ENCODE measurements around the gene NOL12. TPM values are rescaled to one million over a fixed set of nuclear protein-coding genes. Genes with fewer than 3 reads are reported as not detected.
"Not testable (repeated sequence)": the region's sequence is repeated elsewhere in the genome, so short reads cannot be mapped to it uniquely, and the experiment has no call there.

NOL12 gene
- total RNA-seq, 1 experiment from 2014 or later, result 32.7 TPM

DNA sequence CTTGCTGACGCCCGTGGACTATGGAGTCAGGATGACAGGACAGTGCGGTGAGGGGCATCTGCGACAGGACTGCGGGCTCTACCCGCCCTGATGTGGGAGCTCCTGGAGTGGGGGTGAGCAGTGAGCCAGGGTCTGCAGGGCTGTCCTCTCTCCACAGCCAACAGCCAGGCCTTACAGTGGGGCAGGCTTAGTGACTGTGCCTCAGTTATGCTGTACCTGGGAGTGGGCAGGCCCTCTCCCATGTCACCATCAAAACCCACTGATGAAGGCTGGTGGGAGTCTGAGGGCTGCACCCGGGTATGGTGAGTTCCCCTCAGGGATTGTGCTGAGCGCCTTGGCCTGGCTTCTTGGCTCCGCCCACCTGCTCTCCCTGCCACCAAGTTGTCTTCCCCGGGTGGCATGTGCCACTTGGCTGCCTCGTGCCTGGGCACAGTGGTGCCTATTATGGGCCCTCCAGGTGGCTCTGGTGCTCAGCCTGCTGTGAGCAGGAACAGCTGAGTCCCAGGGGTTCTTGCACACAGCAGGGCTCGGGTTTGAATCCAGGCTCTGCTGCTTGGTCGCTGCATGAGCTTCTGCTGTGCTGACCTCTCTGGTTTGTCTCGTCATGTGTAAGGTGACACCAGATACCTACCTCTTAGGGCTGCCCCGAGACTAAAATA, 6.6 kb downstream of the NOL12 start:
- intact Hi-C loops (cut with micrococcal nuclease; ENCODE audit: unreplicated experiment) (no loop called here), in situ Hi-C loops (cut with HindIII; ENCODE audit: low pct_unique_long_range_greater_than_20kb, low sequenced_read_pairs) (no loop called here)
- no peaks in the 10 kb centered on the region for H3K4me1 ChIP-seq (ENCODE audit: control insufficient read depth, insufficient read depth, low read length)
- H3K36me3 ChIP-seq (ENCODE audit: control insufficient read depth, insufficient read depth, low read length), result no peaks in the 10 kb centered on the region; the same call in 1 of the 2 replicates
- no peak for DNase-seq (ENCODE audit: low read depth, low spot score)
- no peaks in the 10 kb centered on the region for H3K9me3 ChIP-seq (ENCODE audit: control insufficient read depth, insufficient read depth, low read depth, low read length)
- ChIA-PET POLR2A (interaction anchor here (0.6 kb wide), 1 partner anchor 64 kb away, joined by 4 read pairs; no protein-coding TSS in a partner anchor), CTCF (no interaction called here)
- no peak overlapping the region for H3K4me3 ChIP-seq (ENCODE audit: low read depth in 2 of 2, low read length in 2 of 2)
- H3K27ac ChIP-seq (ENCODE audit: low read length), result no peak overlapping the region
- no peaks in the 10 kb centered on the region for H3K27me3 ChIP-seq (ENCODE audit: control insufficient read depth, insufficient read depth, low read length)
- no TSS peak for BruUV-seq (replicated peaks)
- TF ChIP-seq TCF7L2 (IDR thresholded peaks at IDR 0.05; ENCODE audit: low read depth, low read length), result no peak
- no peak for TF ChIP-seq POLR2AphosphoS5 (IDR thresholded peaks at IDR 0.05; ENCODE audit: low read depth, low read length)
- TF ChIP-seq, protein P1, sequence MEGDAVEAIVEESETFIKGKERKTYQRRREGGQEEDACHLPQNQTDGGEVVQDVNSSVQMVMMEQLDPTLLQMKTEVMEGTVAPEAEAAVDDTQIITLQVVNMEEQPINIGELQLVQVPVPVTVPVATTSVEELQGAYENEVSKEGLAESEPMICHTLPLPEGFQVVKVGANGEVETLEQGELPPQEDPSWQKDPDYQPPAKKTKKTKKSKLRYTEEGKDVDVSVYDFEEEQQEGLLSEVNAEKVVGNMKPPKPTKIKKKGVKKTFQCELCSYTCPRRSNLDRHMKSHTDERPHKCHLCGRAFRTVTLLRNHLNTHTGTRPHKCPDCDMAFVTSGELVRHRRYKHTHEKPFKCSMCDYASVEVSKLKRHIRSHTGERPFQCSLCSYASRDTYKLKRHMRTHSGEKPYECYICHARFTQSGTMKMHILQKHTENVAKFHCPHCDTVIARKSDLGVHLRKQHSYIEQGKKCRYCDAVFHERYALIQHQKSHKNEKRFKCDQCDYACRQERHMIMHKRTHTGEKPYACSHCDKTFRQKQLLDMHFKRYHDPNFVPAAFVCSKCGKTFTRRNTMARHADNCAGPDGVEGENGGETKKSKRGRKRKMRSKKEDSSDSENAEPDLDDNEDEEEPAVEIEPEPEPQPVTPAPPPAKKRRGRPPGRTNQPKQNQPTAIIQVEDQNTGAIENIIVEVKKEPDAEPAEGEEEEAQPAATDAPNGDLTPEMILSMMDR (IDR thresholded peaks at IDR 0.05), result no peak
- TF ChIP-seq, protein P2, sequence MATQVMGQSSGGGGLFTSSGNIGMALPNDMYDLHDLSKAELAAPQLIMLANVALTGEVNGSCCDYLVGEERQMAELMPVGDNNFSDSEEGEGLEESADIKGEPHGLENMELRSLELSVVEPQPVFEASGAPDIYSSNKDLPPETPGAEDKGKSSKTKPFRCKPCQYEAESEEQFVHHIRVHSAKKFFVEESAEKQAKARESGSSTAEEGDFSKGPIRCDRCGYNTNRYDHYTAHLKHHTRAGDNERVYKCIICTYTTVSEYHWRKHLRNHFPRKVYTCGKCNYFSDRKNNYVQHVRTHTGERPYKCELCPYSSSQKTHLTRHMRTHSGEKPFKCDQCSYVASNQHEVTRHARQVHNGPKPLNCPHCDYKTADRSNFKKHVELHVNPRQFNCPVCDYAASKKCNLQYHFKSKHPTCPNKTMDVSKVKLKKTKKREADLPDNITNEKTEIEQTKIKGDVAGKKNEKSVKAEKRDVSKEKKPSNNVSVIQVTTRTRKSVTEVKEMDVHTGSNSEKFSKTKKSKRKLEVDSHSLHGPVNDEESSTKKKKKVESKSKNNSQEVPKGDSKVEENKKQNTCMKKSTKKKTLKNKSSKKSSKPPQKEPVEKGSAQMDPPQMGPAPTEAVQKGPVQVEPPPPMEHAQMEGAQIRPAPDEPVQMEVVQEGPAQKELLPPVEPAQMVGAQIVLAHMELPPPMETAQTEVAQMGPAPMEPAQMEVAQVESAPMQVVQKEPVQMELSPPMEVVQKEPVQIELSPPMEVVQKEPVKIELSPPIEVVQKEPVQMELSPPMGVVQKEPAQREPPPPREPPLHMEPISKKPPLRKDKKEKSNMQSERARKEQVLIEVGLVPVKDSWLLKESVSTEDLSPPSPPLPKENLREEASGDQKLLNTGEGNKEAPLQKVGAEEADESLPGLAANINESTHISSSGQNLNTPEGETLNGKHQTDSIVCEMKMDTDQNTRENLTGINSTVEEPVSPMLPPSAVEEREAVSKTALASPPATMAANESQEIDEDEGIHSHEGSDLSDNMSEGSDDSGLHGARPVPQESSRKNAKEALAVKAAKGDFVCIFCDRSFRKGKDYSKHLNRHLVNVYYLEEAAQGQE (IDR thresholded peaks at IDR 0.05; ENCODE audit: insufficient read depth in 1 of 2, low read depth in 2 of 2, low read length in 1 of 2), result no peak
- no peak for TF ChIP-seq SIN3A (IDR thresholded peaks at IDR 0.05; ENCODE audit: borderline replicate concordance, insufficient read depth, low read depth, low read length)
- ATAC-seq, result no peak

DNA sequence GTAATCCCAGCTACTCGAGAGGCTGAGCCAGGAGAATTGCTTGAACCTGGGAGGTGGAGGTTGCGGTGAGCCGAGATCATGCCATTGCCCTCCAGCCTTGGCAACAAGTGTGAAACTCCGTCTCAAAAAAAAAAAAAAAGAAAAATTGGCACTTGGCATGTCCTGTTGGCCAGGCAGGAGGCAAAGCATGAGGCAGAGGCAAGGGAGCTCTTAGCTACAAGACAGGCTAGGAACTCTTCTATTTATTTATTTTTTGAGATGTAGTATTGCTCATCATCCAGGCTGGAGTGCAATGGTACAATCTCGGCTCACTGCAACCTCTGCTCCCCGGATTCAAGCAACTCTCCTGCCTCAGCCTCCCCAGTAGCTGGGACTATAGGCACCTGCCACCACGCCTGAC, 8.0 kb downstream of the NOL12 start:
- DNase-seq (ENCODE audit: low read depth, low spot score); H3K27me3 ChIP-seq (ENCODE audit: control insufficient read depth, insufficient read depth, low read length); H3K36me3 ChIP-seq (ENCODE audit: control insufficient read depth, insufficient read depth, low read length); ATAC-seq; in situ Hi-C loops (cut with HindIII; ENCODE audit: low pct_unique_long_range_greater_than_20kb, low sequenced_read_pairs); BruUV-seq (replicated peaks); H3K4me3 ChIP-seq (ENCODE audit: low read depth in 2 of 2, low read length in 2 of 2); H3K27ac ChIP-seq (ENCODE audit: low read length); intact Hi-C loops (cut with micrococcal nuclease; ENCODE audit: unreplicated experiment); H3K9me3 ChIP-seq (ENCODE audit: control insufficient read depth, insufficient read depth, low read depth, low read length); POLR2A ChIA-PET; H3K4me1 ChIP-seq (ENCODE audit: control insufficient read depth, insufficient read depth, low read length); CTCF ChIA-PET: not testable (repeated sequence)

DNA sequence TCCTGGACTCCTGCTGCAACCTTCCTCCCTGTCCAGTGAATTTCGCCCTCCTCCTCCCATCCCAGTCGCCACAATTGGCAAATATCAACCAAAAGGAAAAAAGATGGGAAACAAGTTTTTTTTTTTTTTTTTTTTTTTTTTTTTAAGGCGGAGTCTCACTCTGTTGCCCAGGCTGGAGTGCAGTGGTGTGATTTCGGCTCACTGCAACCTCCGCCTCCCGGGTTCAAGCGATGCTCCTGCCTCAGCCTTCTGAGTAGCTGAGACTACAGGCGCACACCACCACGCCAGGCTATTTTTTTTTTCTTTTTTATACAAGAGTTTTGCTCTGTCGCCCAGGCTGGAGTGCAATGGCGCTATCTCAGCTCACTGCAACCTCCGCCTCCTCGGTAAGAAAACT, 10.1 kb downstream of the NOL12 start:
- CTCF ChIA-PET; in situ Hi-C loops (cut with HindIII; ENCODE audit: low pct_unique_long_range_greater_than_20kb, low sequenced_read_pairs); H3K4me3 ChIP-seq (ENCODE audit: low read depth in 2 of 2, low read length in 2 of 2); H3K9me3 ChIP-seq (ENCODE audit: control insufficient read depth, insufficient read depth, low read depth, low read length); H3K36me3 ChIP-seq (ENCODE audit: control insufficient read depth, insufficient read depth, low read length); DNase-seq (ENCODE audit: low read depth, low spot score); ATAC-seq; H3K27ac ChIP-seq (ENCODE audit: low read length); H3K27me3 ChIP-seq (ENCODE audit: control insufficient read depth, insufficient read depth, low read length); intact Hi-C loops (cut with micrococcal nuclease; ENCODE audit: unreplicated experiment); H3K4me1 ChIP-seq (ENCODE audit: control insufficient read depth, insufficient read depth, low read length); POLR2A ChIA-PET; BruUV-seq (replicated peaks): not testable (repeated sequence)

Measured in Panc1 (cell line).